ENCODE measurements around the gene CTXN2. TPM values are rescaled to one million over a fixed set of nuclear protein-coding genes. Genes with fewer than 3 reads are reported as not detected.
A peak's percentile ranks its signal among the peaks of the same experiment; 100 is the strongest.

CTXN2 gene
- 0.11 TPM in 2 replicates for total RNA-seq (2021)
- long read RNA-seq, result 0 reads

GRCh38 chr15:48191574-48192225 lies at the start of gene CTXN2:
TSS of gene CTXN2 (plus strand) at chr15:48191665. CDS start at chr15:48201301, 9,636 bp downstream.
- no peak within 1 kb of the TSS for H3T11ph ChIP-seq (ENCODE audit: low read length)
- no peak within 1 kb of the TSS for H3K27ac ChIP-seq (ENCODE audit: insufficient read length, low read depth, low read length)
- no peak within 1 kb of the TSS for H2BK20ac ChIP-seq (ENCODE audit: low read depth, low read length, poor library complexity, severe bottlenecking)
- H4K8ac ChIP-seq (replicated peaks; ENCODE audit: insufficient read length, low read depth, low read length), result no peak within 1 kb of the TSS
- no peak within 1 kb of the TSS for H4K91ac ChIP-seq (ENCODE audit: insufficient read length, low read depth, low read length)
- H2AK5ac ChIP-seq (ENCODE audit: insufficient read length, low read length), result no peak within 1 kb of the TSS
- no peak within 1 kb of the TSS for H3K56ac ChIP-seq (ENCODE audit: insufficient read length, low read depth, low read length)
- TF ChIP-seq, protein P1, sequence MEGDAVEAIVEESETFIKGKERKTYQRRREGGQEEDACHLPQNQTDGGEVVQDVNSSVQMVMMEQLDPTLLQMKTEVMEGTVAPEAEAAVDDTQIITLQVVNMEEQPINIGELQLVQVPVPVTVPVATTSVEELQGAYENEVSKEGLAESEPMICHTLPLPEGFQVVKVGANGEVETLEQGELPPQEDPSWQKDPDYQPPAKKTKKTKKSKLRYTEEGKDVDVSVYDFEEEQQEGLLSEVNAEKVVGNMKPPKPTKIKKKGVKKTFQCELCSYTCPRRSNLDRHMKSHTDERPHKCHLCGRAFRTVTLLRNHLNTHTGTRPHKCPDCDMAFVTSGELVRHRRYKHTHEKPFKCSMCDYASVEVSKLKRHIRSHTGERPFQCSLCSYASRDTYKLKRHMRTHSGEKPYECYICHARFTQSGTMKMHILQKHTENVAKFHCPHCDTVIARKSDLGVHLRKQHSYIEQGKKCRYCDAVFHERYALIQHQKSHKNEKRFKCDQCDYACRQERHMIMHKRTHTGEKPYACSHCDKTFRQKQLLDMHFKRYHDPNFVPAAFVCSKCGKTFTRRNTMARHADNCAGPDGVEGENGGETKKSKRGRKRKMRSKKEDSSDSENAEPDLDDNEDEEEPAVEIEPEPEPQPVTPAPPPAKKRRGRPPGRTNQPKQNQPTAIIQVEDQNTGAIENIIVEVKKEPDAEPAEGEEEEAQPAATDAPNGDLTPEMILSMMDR (conservative IDR thresholded peaks at IDR 0.05), result no peak
- no peak within 1 kb of the TSS for H3K23ac ChIP-seq (ENCODE audit: insufficient read length, low read depth, low read length)
- no peak within 1 kb of the TSS for H2BK5ac ChIP-seq (ENCODE audit: insufficient read length, low read length)
- no peak within 1 kb of the TSS for H3K9ac ChIP-seq (ENCODE audit: extremely low read depth, insufficient read length, low read length)
- no peaks in the 10 kb centered on the region for H3K36me3 Mint-ChIP-seq (ENCODE audit: insufficient read depth in 1 of 3, low read depth in 3 of 3)
- H4K20me1 ChIP-seq (ENCODE audit: control insufficient read depth, insufficient read depth, insufficient read length), result no peaks in the 10 kb centered on the region
- no peak within 1 kb of the TSS; a peak in 1 of 7 replicates for H3K27ac Mint-ChIP-seq
- no peaks in the 10 kb centered on the region for H3K79me2 ChIP-seq (ENCODE audit: insufficient read depth, low read length)
- H3K4ac ChIP-seq (ENCODE audit: low read depth, low read length), result no peak within 1 kb of the TSS
- no peak within 1 kb of the TSS for H2BK12ac ChIP-seq (ENCODE audit: insufficient read length, low read depth, low read length)
- no CpG with 5 or more reads among the region's 31 CpGs for WGBS (ENCODE audit: extremely low coverage, insufficient read length, low lambda C conversion rate)
- no peaks in the 10 kb centered on the region for H3K79me1 ChIP-seq (ENCODE audit: insufficient read depth, low read depth, low read length, poor library complexity, severe bottlenecking)
- no peak within 1 kb of the TSS for H3K18ac ChIP-seq (ENCODE audit: insufficient read length, low read depth, low read length)
- no peak within 1 kb of the TSS for H2BK120ac ChIP-seq (ENCODE audit: low read depth, low read length, poor library complexity, severe bottlenecking)
- peaks cover 11% of the 10 kb centered on the region for H3K23me2 ChIP-seq (ENCODE audit: insufficient read length, low read depth, low read length, poor library complexity, severe bottlenecking)
- no peak within 1 kb of the TSS for H2AFZ ChIP-seq (ENCODE audit: low read length)
- peaks cover 12 to 16% of the 10 kb centered on the region in 2 experiments for H3K4me1 Mint-ChIP-seq
- no peak within 1 kb of the TSS for H2BK15ac ChIP-seq (ENCODE audit: low read depth, low read length)
- H3K14ac ChIP-seq (ENCODE audit: insufficient read depth, low read length), result no peak within 1 kb of the TSS
- H3K9me3 Mint-ChIP-seq, result no peaks in the 10 kb centered on the region; a peak in 1 of 5 replicates
- H3K9me3 ChIP-seq (ENCODE audit: control insufficient read depth, low read depth, low read length), result no peaks in the 10 kb centered on the region
- H3K4me1 ChIP-seq (ENCODE audit: insufficient read depth, low read length), result no peaks in the 10 kb centered on the region; the same call in 1 of the 2 replicates
- DNase-seq, result no peak
- no peaks in the 10 kb centered on the region for H3K27me3 Mint-ChIP-seq (ENCODE audit: low read depth)
- peak within 1 kb of the TSS; percentile 85 for H3K4me2 ChIP-seq (ENCODE audit: insufficient read depth, insufficient read length, low read length)
- H4K5ac ChIP-seq (ENCODE audit: insufficient read length, low read depth, low read length), result no peak within 1 kb of the TSS
- no peaks in the 10 kb centered on the region for H3K27me3 ChIP-seq (ENCODE audit: insufficient read depth, low read length)
- H3K4me3 Mint-ChIP-seq, result peak within 1 kb of the TSS in 1 of 2 experiments; percentile 81; a peak in 4 of 5 replicates
